IPS-18a (cell line): ENCODE measurements around the gene SERPINB10.

ENCODE experiments used
- H3K27ac ChIP-seq: one replicate; pipeline ENCODE4 v1.5.1; 2013; ENCODE audit warnings: low read length
- H3K27me3 ChIP-seq: one replicate; pipeline ENCODE4 v1.6.1; 2013; ENCODE audit warnings: mild to moderate bottlenecking, low read length; ENCODE audit not compliant: control insufficient read depth, insufficient read depth
- H3K36me3 ChIP-seq: one replicate; pipeline ENCODE4 v1.6.1; 2013; ENCODE audit warnings: low read depth, low read length; ENCODE audit not compliant: control insufficient read depth
- H3K4me1 ChIP-seq: one replicate; pipeline ENCODE4 v1.6.1; 2013; ENCODE audit warnings: low read depth, low read length; ENCODE audit not compliant: control insufficient read depth
- H3K4me3 ChIP-seq: one replicate; pipeline ENCODE4 v1.5.1; 2013; ENCODE audit warnings: low read length
- H3K9ac ChIP-seq: one replicate; pipeline ENCODE4 v1.6.1; 2013; ENCODE audit warnings: mild to moderate bottlenecking, low read length, moderate library complexity
- H3K9me3 ChIP-seq: one replicate; pipeline ENCODE4 v1.6.1; 2013; ENCODE audit warnings: low read depth, low read length; ENCODE audit not compliant: control insufficient read depth

The SERPINB10 gene, protein sequence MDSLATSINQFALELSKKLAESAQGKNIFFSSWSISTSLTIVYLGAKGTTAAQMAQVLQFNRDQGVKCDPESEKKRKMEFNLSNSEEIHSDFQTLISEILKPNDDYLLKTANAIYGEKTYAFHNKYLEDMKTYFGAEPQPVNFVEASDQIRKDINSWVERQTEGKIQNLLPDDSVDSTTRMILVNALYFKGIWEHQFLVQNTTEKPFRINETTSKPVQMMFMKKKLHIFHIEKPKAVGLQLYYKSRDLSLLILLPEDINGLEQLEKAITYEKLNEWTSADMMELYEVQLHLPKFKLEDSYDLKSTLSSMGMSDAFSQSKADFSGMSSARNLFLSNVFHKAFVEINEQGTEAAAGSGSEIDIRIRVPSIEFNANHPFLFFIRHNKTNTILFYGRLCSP

DNA sequence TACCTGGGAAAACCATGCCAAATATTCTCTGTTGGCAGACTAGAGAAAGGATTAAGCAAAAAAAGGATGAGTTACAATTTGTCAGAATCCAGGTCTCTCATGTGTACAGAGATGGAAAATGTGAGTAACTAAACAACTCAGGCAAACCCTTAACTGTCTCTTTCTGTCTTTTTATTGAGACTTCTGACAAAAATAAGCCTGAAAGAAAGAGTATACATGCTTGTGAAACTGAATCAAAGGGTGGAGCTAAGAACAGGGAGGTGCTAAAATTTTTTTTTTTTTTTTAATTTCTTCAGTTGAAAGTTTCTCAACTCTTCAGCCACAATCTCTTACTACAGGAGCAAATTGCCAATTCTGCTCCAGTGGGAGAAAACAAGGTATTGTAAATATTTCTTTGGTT lies at the start of gene SERPINB10:
TSS of gene SERPINB10 (plus strand) at position 295 of the 400 bp plus-strand sequence. CDS start 7,553 bp downstream, outside the sequence.
- Histone ChIP-seq H3K27ac (no peak within 1 kb of the TSS), H3K36me3 (no peaks in the 10 kb centered on the region), H3K9ac (no peak within 1 kb of the TSS), H3K4me1 (peaks cover 7% of the 10 kb centered on the region), H3K9me3 (no peaks in the 10 kb centered on the region), H3K4me3 (no peak within 1 kb of the TSS), H3K27me3 (no peaks in the 10 kb centered on the region)

DNA sequence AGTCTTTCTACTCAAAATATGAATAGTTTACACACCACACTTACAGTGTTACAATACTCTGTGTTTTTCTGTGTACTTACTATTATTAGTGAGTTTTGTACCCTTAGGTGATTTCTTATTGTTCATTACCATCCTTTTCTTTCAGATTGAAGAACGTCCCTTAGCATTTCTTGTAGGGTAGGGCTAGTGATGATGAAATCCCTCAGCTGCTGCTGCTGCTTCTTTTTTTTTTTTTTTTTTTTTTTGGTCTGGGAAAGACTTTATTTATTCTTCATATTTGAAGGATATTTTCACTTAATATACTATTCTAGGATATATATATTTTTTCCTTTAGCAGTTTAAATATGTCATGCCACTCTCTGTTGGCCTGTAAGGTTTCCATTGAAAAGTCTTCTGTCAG lies 49.3 kb upstream of the SERPINB10 start:
- Histone ChIP-seq H3K27ac (no peak overlapping the region), H3K4me1 (no peaks in the 10 kb centered on the region), H3K9ac (no peak overlapping the region), H3K36me3 (no peaks in the 10 kb centered on the region), H3K27me3 (no peaks in the 10 kb centered on the region), H3K9me3 (no peaks in the 10 kb centered on the region), H3K4me3 (no peak overlapping the region)

DNA sequence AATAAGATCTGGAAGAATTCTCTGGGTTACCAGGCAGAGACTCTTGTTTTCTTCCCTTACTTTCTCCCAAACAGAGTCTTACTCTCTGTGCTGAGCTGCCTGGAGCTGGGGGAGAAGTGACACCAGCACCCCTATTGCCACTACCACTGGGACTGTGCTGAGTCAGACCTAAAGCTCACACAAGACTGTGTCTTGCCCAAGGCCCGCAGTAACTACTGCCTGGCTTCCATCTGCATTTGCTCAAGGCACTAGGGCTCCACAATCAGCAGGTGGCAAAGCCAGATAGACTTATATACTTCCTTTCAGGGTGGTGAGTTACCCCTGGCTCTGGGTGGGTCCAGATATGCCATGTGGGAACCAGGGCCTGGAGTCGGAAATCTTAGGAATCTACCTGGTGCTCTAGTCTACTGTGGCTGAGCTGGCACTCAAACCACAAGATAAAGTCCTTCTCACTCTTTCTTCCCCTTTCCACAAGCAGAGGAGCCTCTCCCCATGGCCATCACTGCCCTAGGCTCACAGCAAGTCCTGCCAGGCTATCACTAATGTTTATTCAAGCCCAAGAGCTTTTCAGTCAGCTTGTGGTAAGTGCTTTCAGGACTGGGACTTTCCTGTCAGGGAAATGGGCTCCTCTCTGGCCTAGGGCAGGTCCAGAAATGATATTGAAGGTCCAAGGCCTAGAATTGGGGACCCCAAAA lies 47.8 kb upstream of the SERPINB10 start:
- Histone ChIP-seq H3K9ac (no peak overlapping the region), H3K4me3 (no peak overlapping the region), H3K36me3 (no peaks in the 10 kb centered on the region), H3K27me3 (no peaks in the 10 kb centered on the region), H3K9me3 (no peaks in the 10 kb centered on the region), H3K4me1 (no peaks in the 10 kb centered on the region), H3K27ac (no peak overlapping the region)

DNA sequence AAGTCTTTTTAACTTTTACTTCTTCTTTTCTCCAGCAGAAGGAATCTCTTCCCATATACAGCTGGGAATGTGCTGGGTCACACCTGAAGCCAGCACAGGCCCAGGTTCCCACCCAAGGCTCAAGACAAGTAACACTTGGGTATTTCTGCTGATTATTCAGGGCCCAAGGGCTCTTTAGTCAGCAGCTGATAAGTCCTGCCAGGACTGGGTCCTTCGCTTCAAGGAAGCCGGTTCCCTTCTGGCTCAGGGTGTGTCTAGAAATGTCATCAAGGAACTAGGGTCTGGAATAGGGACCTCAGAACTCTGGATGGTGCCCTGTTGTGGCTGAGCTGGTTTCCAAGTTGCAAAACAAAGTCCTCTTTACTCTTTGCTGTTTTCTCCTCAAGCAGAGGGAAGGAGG lies 47.2 kb upstream of the SERPINB10 start:
- Histone ChIP-seq H3K4me1 (no peaks in the 10 kb centered on the region), H3K27me3 (no peaks in the 10 kb centered on the region), H3K27ac (no peak overlapping the region), H3K4me3 (no peak overlapping the region), H3K36me3 (no peaks in the 10 kb centered on the region), H3K9ac (no peak overlapping the region), H3K9me3 (no peaks in the 10 kb centered on the region)

DNA sequence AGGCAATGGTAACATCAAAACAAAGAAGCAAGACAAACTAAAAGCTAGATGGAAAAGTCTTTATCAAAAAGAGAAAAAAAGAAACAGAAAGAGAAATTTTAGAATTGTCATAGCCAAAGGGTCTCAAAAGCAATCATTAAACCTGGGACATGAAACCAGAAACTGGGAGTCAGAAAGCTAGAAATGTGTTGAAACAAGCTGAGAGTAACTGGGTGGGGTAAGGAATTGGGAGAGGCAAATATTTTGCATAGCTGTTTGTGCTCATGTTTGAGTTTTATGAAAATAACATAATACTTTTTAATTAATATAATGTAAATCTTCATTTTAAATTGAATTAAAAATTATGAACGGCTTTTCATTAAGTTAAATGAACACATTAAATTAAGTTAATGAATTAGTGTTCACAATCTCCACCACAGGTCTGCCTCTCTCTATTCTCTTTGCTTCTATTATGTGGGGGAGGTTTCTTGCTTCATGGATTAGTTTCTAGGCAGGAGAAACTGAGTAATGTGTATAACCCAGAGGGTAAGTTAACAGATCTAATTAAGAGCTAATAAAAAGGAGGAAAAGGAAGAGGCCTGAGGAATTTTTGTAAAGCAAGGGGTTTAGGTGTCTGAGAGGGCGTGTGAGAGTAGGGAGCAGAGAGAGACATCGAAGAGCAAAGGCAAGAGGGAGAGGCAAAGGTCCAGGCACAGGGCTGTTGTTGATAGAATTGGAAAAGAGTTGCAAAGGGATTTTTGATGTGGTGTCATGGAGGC lies 40.2 kb upstream of the SERPINB10 start:
- Histone ChIP-seq H3K4me1 (no peaks in the 10 kb centered on the region), H3K9ac (no peak overlapping the region), H3K27ac (no peak overlapping the region), H3K27me3 (no peaks in the 10 kb centered on the region), H3K4me3 (no peak overlapping the region), H3K36me3 (no peaks in the 10 kb centered on the region), H3K9me3 (no peaks in the 10 kb centered on the region)

DNA sequence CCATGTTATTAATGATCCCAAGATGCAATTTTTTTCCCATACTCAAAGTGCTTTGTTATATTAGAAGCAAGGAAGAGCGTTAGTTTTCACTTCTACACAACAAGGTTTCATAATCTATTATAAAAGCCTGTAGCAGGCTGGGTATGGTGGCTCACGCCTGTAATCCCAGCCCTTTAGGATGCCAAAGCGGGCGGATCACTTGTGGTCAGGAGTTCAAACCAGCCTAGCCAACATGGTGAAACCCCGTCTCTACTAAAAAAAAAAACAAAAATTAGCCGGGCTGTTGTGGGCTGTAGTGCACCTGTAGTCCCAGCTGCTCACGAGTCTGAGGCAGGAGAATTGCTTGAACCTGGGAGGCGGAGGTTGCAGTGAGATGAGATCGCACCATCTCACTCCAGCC lies 39.2 kb upstream of the SERPINB10 start:
- Histone ChIP-seq H3K27me3 (no peaks in the 10 kb centered on the region), H3K27ac (no peak overlapping the region), H3K4me1 (no peaks in the 10 kb centered on the region), H3K4me3 (no peak overlapping the region), H3K36me3 (no peaks in the 10 kb centered on the region), H3K9me3 (no peaks in the 10 kb centered on the region), H3K9ac (no peak overlapping the region)

DNA sequence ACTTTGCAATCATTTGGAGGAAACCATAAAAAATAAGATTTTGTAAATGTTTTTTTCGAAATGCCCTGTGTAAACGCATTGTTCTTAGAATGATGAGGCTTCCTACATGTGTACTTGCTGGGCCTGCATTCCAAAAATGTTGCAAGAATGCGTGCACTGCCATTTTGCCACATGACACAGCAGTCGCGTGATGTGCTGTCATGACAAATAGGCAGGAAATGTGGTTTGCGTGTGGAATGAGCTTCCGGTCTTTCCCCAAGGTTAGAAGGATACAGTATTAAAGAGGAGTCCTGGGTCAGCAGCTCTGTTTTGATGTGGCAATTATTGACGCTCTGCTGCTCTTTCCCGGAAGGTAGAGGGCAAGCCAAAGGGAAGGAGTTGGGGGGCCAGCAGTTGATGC lies 38.4 kb upstream of the SERPINB10 start:
- no peaks in the 10 kb centered on the region for H3K4me1 ChIP-seq
- no peaks in the 10 kb centered on the region for H3K27me3 ChIP-seq
- H3K9me3 ChIP-seq = no peaks in the 10 kb centered on the region
- H3K27ac ChIP-seq = no peak overlapping the region
- H3K4me3 ChIP-seq = no peak overlapping the region
- H3K36me3 ChIP-seq = no peaks in the 10 kb centered on the region
- H3K9ac ChIP-seq = no peak overlapping the region

DNA sequence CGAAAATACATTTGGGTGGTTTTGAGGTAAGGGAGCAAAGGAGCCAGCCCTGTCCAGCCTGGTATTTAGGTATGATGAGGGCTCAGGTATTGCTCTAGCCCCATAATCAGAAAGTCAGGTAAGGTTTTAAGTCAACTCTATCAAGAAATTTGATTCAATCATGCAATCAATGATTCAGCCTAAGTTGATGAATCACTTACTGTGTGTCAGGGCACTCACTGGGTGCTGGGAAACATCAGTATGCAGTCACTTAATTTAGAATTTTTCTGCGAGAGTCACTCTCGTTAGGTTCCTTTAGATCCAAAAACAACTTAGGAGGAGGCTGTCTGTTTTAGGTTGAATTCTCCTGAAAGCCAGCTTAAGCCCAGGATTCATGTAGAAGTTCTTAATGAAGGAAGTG lies 37.9 kb upstream of the SERPINB10 start:
- no peak overlapping the region for H3K9ac ChIP-seq
- no peaks in the 10 kb centered on the region for H3K36me3 ChIP-seq
- no peaks in the 10 kb centered on the region for H3K27me3 ChIP-seq
- no peaks in the 10 kb centered on the region for H3K9me3 ChIP-seq
- no peak overlapping the region for H3K4me3 ChIP-seq
- no peak overlapping the region for H3K27ac ChIP-seq
- no peaks in the 10 kb centered on the region for H3K4me1 ChIP-seq

DNA sequence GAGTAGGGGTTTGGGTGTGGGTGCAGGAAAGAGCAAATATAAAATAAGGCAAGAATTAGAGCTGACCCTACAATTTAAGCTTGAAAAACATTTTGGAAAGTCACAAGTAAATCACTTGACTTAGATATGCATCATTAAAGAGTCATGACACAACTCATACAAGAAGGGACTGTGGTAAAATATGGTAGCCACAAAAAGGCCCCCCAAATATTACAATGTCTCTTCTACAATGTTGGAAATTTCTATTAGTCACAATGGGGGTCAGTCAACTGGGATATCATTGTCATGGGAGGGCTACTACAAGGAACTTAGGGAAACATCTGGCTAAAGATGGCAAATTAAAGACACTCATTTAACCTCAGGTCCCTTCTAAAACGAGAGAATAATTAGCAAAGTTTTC lies 35.9 kb upstream of the SERPINB10 start:
- Histone ChIP-seq H3K36me3 (no peaks in the 10 kb centered on the region), H3K9ac (no peak overlapping the region), H3K27ac (no peak overlapping the region), H3K4me1 (no peaks in the 10 kb centered on the region), H3K9me3 (no peaks in the 10 kb centered on the region), H3K4me3 (no peak overlapping the region), H3K27me3 (no peaks in the 10 kb centered on the region)

DNA sequence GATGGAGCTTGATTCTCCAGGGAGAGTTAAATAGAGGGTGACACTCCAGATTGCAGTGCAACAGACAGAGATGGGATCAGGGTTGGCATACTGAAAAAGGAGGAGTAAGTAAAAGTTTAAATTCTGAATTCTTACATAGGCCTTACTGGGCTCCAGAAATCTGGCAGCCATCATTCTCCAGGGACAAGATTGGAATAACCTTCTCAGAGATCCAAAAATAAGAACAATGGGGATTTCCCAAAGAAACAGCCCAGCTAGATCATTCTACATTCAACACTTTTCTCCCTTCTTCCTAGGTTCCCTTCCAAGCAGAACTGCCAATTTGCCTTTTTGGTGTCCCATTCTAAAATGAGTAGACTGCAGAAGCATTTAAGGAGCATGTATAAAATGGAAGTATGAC lies 35.2 kb upstream of the SERPINB10 start:
- H3K36me3 ChIP-seq = no peaks in the 10 kb centered on the region
- H3K4me3 ChIP-seq = no peak overlapping the region
- no peaks in the 10 kb centered on the region for H3K4me1 ChIP-seq
- no peaks in the 10 kb centered on the region for H3K27me3 ChIP-seq
- H3K9ac ChIP-seq = no peak overlapping the region
- no peak overlapping the region for H3K27ac ChIP-seq
- H3K9me3 ChIP-seq = no peaks in the 10 kb centered on the region

DNA sequence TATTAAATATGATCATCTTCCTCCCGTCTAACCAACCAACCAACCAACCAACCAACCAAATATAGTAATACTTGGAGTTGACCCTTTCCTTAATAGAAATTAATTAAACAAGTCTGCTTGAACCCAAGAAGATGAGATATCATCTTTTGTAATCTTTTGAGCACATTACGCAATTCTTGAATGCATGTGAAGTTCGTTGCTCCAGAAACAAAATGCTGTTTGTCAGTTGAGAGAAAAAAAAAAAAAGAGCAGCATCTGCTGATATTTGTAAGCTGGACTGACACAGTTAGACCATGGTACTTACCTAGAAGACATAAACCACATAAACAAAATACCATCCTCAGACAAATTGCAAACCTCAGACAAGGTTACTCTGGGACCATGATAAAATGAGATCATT lies 29.4 kb upstream of the SERPINB10 start:
- Histone ChIP-seq H3K9me3 (no peaks in the 10 kb centered on the region), H3K36me3 (no peaks in the 10 kb centered on the region), H3K27me3 (no peaks in the 10 kb centered on the region), H3K9ac (no peak overlapping the region), H3K4me1 (no peaks in the 10 kb centered on the region), H3K4me3 (no peak overlapping the region), H3K27ac (no peak overlapping the region)
